ENCODE data around the gene PDXK. TPM values are rescaled to one million over a fixed set of nuclear protein-coding genes. Genes with fewer than 3 reads are reported as not detected.

Gene PDXK
- total and polyA plus RNA-seq, 9 of the 15 experiments (the other 6 are each of a cell fraction or from before 2014, with no cell fraction given): 5.6 to 162 (median 76.5) TPM

DNA sequence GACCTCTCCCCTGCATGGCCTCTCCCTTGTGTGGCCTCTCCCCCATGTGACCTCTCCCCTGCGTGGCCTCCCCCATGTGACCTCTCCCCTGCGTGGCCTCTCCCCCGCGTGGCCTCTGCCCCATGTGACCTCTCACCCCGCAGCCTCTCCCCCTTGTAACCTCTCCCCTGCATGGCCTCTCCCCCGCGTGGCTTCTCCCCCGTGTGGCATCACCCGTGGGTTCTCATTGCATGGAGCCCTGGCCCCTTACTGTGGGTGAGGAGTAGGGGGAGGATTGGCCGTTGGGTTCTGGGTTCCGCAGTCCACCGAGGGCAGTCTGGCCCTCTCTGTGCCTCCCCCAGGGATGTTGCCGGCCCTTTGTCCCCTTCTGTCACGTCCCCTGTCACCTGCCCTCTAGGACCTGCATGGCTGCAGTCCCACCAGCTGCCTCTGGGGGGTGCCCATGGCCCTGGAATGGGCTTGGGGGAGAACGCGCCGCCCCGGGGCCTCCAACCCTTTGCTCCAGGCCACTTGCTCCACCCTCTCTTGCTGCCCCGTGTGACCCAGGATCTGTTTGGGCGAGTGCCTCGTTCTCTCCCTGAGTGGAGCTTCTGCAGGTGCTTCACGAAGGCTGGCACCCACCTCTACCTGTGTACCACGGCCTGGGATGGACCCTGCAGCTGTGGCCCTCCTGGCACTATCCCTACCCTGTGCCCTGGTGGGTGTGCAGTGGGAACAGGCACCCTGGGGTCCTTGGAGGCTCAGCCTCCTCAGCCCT, 91.8 kb downstream of the PDXK start (continued):
- TF ChIP-seq, protein P1, sequence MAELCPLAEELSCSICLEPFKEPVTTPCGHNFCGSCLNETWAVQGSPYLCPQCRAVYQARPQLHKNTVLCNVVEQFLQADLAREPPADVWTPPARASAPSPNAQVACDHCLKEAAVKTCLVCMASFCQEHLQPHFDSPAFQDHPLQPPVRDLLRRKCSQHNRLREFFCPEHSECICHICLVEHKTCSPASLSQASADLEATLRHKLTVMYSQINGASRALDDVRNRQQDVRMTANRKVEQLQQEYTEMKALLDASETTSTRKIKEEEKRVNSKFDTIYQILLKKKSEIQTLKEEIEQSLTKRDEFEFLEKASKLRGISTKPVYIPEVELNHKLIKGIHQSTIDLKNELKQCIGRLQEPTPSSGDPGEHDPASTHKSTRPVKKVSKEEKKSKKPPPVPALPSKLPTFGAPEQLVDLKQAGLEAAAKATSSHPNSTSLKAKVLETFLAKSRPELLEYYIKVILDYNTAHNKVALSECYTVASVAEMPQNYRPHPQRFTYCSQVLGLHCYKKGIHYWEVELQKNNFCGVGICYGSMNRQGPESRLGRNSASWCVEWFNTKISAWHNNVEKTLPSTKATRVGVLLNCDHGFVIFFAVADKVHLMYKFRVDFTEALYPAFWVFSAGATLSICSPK (IDR thresholded peaks at IDR 0.05; ENCODE audit: borderline replicate concordance): no peak
- TF ChIP-seq RBM14 (IDR thresholded peaks at IDR 0.05; ENCODE audit: borderline replicate concordance, insufficient read depth, low read depth, low read length) (0 out of 2 replicates have a peak, but pooled peaks have one; percentile 92), RAD51 (IDR thresholded peaks at IDR 0.05; ENCODE audit: borderline replicate concordance, low read depth) (peak; percentile 59; the same call in 1 of the 2 replicates), TEAD4 (IDR thresholded peaks at IDR 0.05; ENCODE audit: low read length) (no peak), TEAD4 (CRISPR knock-in tag; IDR thresholded peaks at IDR 0.05; ENCODE audit: borderline replicate concordance) (no peak), WHSC1 (IDR thresholded peaks at IDR 0.05; ENCODE audit: low read length) (no peak), SAFB (IDR thresholded peaks at IDR 0.05; ENCODE audit: borderline replicate concordance, low read depth, low read length) (peak; percentile 58; the same call in 1 of the 2 replicates), MTF1 (CRISPR knock-in tag; IDR thresholded peaks at IDR 0.05; ENCODE audit: borderline replicate concordance) (no peak), TRIM28 (IDR thresholded peaks at IDR 0.05) (no peak), ZNF668 (CRISPR knock-in tag; IDR thresholded peaks at IDR 0.05) (no peak), ZNF263 (CRISPR knock-in tag; IDR thresholded peaks at IDR 0.05; ENCODE audit: borderline replicate concordance) (peak; percentile 63; the same call in 1 of the 2 replicates), NR2C1 (IDR thresholded peaks at IDR 0.05) (peak; percentile 89), NR2C1 (tag; IDR thresholded peaks at IDR 0.05) (peak; percentile 67), SAP30 (IDR thresholded peaks at IDR 0.05; ENCODE audit: borderline replicate concordance, insufficient read depth, low read depth, low read length, poor library complexity, severe bottlenecking) (no peak)
- TF ChIP-seq, protein P2, sequence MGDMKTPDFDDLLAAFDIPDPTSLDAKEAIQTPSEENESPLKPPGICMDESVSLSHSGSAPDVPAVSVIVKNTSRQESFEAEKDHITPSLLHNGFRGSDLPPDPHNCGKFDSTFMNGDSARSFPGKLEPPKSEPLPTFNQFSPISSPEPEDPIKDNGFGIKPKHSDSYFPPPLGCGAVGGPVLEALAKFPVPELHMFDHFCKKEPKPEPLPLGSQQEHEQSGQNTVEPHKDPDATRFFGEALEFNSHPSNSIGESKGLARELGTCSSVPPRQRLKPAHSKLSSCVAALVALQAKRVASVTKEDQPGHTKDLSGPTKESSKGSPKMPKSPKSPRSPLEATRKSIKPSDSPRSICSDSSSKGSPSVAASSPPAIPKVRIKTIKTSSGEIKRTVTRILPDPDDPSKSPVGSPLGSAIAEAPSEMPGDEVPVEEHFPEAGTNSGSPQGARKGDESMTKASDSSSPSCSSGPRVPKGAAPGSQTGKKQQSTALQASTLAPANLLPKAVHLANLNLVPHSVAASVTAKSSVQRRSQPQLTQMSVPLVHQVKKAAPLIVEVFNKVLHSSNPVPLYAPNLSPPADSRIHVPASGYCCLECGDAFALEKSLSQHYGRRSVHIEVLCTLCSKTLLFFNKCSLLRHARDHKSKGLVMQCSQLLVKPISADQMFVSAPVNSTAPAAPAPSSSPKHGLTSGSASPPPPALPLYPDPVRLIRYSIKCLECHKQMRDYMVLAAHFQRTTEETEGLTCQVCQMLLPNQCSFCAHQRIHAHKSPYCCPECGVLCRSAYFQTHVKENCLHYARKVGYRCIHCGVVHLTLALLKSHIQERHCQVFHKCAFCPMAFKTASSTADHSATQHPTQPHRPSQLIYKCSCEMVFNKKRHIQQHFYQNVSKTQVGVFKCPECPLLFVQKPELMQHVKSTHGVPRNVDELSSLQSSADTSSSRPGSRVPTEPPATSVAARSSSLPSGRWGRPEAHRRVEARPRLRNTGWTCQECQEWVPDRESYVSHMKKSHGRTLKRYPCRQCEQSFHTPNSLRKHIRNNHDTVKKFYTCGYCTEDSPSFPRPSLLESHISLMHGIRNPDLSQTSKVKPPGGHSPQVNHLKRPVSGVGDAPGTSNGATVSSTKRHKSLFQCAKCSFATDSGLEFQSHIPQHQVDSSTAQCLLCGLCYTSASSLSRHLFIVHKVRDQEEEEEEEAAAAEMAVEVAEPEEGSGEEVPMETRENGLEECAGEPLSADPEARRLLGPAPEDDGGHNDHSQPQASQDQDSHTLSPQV (IDR thresholded peaks at IDR 0.05): peak; percentile 79; the same call in 1 of the 2 replicates
- TF ChIP-seq, protein P3, sequence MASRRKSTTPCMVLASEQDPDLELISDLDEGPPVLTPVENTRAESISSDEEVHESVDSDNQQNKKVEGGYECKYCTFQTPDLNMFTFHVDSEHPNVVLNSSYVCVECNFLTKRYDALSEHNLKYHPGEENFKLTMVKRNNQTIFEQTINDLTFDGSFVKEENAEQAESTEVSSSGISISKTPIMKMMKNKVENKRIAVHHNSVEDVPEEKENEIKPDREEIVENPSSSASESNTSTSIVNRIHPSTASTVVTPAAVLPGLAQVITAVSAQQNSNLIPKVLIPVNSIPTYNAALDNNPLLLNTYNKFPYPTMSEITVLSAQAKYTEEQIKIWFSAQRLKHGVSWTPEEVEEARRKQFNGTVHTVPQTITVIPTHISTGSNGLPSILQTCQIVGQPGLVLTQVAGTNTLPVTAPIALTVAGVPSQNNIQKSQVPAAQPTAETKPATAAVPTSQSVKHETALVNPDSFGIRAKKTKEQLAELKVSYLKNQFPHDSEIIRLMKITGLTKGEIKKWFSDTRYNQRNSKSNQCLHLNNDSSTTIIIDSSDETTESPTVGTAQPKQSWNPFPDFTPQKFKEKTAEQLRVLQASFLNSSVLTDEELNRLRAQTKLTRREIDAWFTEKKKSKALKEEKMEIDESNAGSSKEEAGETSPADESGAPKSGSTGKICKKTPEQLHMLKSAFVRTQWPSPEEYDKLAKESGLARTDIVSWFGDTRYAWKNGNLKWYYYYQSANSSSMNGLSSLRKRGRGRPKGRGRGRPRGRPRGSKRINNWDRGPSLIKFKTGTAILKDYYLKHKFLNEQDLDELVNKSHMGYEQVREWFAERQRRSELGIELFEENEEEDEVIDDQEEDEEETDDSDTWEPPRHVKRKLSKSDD (conservative IDR thresholded peaks at IDR 0.05; ENCODE audit: low read length): 0 out of 2 replicates have a peak, but pooled peaks have one; percentile 26
- TF ChIP-seq, protein P4, sequence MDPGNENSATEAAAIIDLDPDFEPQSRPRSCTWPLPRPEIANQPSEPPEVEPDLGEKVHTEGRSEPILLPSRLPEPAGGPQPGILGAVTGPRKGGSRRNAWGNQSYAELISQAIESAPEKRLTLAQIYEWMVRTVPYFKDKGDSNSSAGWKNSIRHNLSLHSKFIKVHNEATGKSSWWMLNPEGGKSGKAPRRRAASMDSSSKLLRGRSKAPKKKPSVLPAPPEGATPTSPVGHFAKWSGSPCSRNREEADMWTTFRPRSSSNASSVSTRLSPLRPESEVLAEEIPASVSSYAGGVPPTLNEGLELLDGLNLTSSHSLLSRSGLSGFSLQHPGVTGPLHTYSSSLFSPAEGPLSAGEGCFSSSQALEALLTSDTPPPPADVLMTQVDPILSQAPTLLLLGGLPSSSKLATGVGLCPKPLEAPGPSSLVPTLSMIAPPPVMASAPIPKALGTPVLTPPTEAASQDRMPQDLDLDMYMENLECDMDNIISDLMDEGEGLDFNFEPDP (CRISPR knock-in tag; IDR thresholded peaks at IDR 0.05): no peak

Measured in K562 (cell line).